PFSK-1 (cell line): ENCODE measurements around the gene ARL4D.

Experiments
- FOXP2 ChIP-seq: optimal IDR thresholded peaks from 2 replicates; pipeline ENCODE3; 2011; ENCODE audit warnings: borderline replicate concordance, control low read depth, inconsistent platforms; ENCODE audit not compliant: insufficient read depth; ENCODE audit errors: extremely low read length, extremely low read depth
- POLR2AphosphoS5 ChIP-seq: IDR thresholded peaks from 2 replicates; pipeline ENCODE4 v1.6.1; 2012; ENCODE audit warnings: low read depth, mild to moderate bottlenecking, control low read depth, low read length, moderate library complexity
- REST ChIP-seq, 2 experiments: IDR thresholded peaks; 2 replicates each; pipeline versions ENCODE4 v1.6.1 to v1.8.0; 2011 to 2012; ENCODE audit warnings: low read depth in 2 of 2, low read length in 2 of 2, control low read depth in 1 of 2, inconsistent platforms in 1 of 2, mild to moderate bottlenecking in 1 of 2, moderate library complexity in 1 of 2; ENCODE audit not compliant: insufficient read depth in 1 of 2
- TAF1 ChIP-seq: IDR thresholded peaks from 2 replicates; pipeline ENCODE4 v1.6.1; 2012; ENCODE audit warnings: low read length, control low read depth, borderline replicate concordance; ENCODE audit not compliant: insufficient read depth

GRCh38 chr17:43409131-43409530 lies 10.3 kb downstream of the ARL4D start:
- TF ChIP-seq POLR2AphosphoS5 (no peak), TAF1 (no peak), REST (IDR thresholded peaks at IDR 0.05; ENCODE audit: insufficient read depth in 1 of 2, low read depth in 2 of 2, low read length in 2 of 2) (no peak), FOXP2 (no peak)
